Renal pelvis (tissue), 12 donors: ENCODE measurements around the gene KATNAL1. TPM values are rescaled to one million over a fixed set of nuclear protein-coding genes. Genes with fewer than 3 reads are reported as not detected.

ENCODE experiments used
- DNase-seq: peaks from one replicate; pipeline ENCODE4 v3.0.0-alpha.2; 2013
- long read RNA-seq, 16 experiments: transcript quantifications; one replicate each; lab custom pipeline, GENCODE V29; 2026
- polyA plus RNA-seq, 3 donors: library from polyadenylated mRNA; unstranded; fragments of 120-200 nt; gene quantifications; one replicate each; pipeline ENCODE4 v1.2.1, GENCODE V29; 2013; ENCODE audit not compliant: insufficient read length in 3 of 3

The KATNAL1 gene
- 10 to 100 TPM; 10.4 to 15.5 (median 13.9) TPM for polyA plus RNA-seq
- long read RNA-seq, donor 1, full-length matches to known transcripts, result 2 of 2 reads
- long read RNA-seq, donor 1, partial matches to known transcripts, result 0 of 2 reads
- long read RNA-seq, donor 1, other reads (novel, unspliced or antisense), result 0 of 2 reads
- long read RNA-seq, donor 2, partial matches to known transcripts, result 0 of 1 reads
- long read RNA-seq, donor 2, other reads (novel, unspliced or antisense), result 0 of 1 reads
- long read RNA-seq, donor 3, full-length matches to known transcripts, result 3 of 3 reads
- long read RNA-seq, donor 3, partial matches to known transcripts, result 0 of 3 reads
- long read RNA-seq, donor 3, other reads (novel, unspliced or antisense), result 0 of 3 reads
- long read RNA-seq, donor 4, full-length matches to known transcripts, result 2 of 2 reads
- long read RNA-seq, donor 4, partial matches to known transcripts, result 0 of 2 reads
- long read RNA-seq, donor 4, other reads (novel, unspliced or antisense), result 0 of 2 reads
- long read RNA-seq, donor 5, result 0 reads
- long read RNA-seq, donor 6, full-length matches to known transcripts, result 4 of 9 reads
- long read RNA-seq, donor 6, partial matches to known transcripts, result 5 of 9 reads
- long read RNA-seq, donor 6, other reads (novel, unspliced or antisense), result 0 of 9 reads
- long read RNA-seq, donor 7, full-length matches to known transcripts, result 1 of 1 reads
- long read RNA-seq, donor 7, partial matches to known transcripts, result 0 of 1 reads
- long read RNA-seq, donor 7, other reads (novel, unspliced or antisense), result 0 of 1 reads
- long read RNA-seq, donor 8, full-length matches to known transcripts, result 5 of 5 reads
- long read RNA-seq, donor 8, partial matches to known transcripts, result 0 of 5 reads
- long read RNA-seq, donor 8, other reads (novel, unspliced or antisense), result 0 of 5 reads
- long read RNA-seq, donor 9, full-length matches to known transcripts, result 5 of 5 reads
- long read RNA-seq, donor 9, partial matches to known transcripts, result 0 of 5 reads
- long read RNA-seq, donor 9, other reads (novel, unspliced or antisense), result 0 of 5 reads
- long read RNA-seq, donor 10, partial matches to known transcripts, result 0 of 2 reads
- long read RNA-seq, donor 10, other reads (novel, unspliced or antisense), result 0 of 2 reads
- long read RNA-seq, donor 11, full-length matches to known transcripts, result 2 of 2 reads
- long read RNA-seq, donor 11, partial matches to known transcripts, result 0 of 2 reads
- long read RNA-seq, donor 11, other reads (novel, unspliced or antisense), result 0 of 2 reads
- long read RNA-seq, donor 12, transcript KATNAL1-205 (2 exons, 363 nt), result major isoform, 5 of 6 reads
- long read RNA-seq, donor 12, partial matches to known transcripts, result 0 of 6 reads
- long read RNA-seq, donor 12, other reads (novel, unspliced or antisense), result 0 of 6 reads
- long read RNA-seq, donor 13, partial matches to known transcripts, result 0 of 1 reads
- long read RNA-seq, donor 13, other reads (novel, unspliced or antisense), result 0 of 1 reads
- long read RNA-seq, donor 14, result 0 reads
- long read RNA-seq, donor 15, result 0 reads
- long read RNA-seq, donor 16, partial matches to known transcripts, result 0 of 1 reads
- long read RNA-seq, donor 16, other reads (novel, unspliced or antisense), result 0 of 1 reads

DNA sequence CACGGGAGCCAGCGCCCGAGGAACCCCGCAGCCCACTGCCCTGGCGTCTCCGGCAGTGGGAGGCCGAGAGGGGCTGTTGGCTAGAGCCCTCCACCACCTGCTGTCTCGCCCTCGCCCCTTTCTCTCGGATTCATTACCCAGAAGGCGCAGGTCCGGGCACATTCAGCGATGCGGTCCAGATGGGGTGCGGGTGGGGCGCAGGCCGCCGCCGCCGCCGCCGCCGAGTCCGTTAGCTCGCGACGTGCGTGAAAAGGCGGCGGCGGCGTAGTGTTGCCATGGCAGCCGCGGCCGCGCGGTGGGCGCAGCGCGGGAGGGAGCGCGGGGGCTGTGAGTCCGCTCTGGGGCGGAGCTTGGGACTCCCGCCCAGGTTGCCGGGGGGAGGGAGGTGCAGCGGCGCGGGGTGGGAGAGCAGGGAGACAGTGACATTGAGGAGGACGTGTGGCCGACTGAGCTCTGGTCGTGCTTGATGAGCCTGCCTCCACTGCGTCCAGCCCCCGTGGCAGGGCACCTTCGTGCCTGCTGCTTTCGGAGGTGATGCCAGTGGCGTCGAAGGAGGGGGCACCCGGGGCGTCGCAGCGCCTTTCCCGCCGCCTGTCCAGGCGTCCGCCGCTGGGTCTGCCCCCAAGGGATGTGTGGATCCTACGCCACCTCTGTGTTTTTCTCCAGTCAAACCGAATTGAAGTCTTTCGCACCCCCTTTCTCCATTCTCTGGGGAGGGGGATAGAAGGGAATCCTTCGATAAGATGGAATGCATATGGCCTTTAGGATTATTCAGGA is at the start of gene KATNAL1:
Gene KATNAL1, minus strand, starts transcription at position 358 of the 777 bp plus-strand sequence. CDS start 23,774 bp downstream, outside the sequence.
- DNase-seq, result peak; percentile 77

DNA sequence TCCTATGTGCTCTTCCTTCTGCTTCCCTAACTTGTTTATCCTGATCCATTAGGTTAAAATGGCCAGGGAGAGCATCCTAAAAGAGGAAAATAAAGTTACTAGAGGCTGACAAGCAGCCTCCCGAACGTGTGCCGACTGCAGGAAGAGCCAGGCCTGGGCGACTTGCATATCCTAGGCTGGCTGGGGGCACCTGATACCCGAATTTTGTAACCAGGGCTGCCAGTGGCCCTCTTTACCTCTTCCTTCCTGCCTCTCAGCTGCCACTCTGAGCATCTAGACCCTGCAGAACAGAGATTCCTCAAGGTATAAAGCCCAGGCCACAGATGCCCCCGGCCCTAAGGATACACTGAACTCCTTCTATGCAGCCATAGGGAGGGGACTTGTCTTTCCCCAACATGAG is 48.5 kb upstream of the KATNAL1 start:
- DNase-seq, result no peak

DNA sequence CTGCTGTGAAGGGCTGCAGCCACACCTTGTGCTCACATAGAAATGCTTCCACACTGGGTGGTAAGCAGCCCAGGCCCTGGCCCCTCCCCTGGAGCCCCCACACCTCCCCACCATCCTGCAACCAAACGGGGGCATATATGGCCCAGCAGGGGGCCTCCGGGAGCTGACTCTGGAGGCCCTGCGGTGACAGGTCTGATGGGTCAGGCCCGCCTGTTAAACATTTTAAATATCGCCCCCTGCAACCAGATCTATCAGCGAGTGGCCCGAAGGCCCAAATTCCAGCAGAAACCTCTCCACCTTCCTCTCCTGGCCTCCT is 48.0 kb upstream of the KATNAL1 start:
- no peak for DNase-seq

DNA sequence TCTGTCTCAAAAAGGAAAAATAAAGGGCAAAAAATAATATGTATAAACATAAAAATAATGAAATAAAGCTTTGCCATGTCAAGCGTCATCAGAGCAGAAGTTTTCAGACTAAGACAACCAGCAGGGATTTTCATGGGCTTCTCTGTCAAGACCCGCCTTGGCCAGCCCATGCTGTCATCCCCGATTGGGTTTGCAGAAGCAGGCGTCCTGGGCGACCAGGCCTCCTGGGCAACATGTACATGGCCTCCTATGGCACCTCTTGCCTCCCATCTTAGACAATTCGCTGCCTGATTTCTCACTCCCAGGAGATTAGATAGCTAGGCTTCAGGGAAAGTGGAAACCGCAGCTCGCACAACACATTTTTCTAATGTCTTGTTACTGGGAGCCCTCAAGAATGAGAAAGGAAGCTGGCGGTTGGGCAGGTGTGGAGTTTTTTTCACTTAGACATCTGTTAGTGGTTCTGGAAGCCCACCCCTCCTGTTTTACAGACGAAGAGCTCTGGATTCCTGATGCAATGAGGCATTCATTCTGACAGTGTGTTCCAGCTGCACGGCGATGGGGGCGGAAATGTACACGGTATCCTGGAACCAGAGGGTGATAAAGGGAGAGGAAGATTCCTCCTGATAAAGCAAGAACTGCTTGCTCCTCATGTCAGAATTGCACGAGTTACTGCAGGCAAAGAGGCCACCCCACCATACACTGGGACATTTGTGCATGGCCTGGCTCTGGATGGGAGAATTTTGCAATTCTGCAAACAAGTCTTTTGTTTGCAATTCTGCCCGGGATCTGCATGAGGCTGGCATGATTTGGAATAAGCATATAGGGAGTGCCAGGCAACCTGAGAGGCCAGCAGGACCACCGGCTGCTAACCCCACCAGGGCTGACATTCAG is 47.4 kb upstream of the KATNAL1 start:
- DNase-seq, result peak; percentile 44

DNA sequence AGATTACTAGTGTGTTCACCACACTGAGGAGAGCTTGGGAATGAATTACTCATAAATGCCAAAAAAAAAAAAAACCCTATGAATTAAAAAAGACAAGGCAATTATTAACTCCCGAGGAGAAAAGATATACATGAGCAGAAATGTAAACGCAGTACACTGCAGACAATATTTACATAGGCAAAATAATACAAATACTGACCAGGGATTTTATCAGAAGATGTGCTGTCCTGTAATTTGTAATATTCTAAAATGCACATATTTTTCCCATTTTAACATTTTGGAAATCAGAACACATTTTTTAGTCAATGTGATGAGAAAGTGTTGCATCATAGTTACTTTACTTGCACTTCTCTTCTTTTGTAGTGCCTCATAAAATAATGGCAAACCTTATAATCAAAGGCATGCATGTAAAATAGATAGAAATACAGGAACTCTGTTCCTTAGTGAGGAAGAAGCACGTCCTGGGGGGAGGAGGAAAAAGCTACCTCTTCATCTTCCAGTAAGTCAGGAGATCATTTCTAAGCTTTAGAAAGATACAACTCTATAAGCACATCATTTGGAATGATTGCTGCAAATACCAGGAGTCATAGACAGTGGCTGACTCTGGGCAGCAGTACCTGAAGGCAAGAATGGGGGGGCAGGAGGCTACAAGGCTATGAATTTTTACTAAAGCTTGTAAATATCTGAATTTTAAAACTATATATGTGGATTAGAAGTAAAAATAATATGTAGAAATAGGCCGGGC is 46.3 kb upstream of the KATNAL1 start:
- no peak for DNase-seq

DNA sequence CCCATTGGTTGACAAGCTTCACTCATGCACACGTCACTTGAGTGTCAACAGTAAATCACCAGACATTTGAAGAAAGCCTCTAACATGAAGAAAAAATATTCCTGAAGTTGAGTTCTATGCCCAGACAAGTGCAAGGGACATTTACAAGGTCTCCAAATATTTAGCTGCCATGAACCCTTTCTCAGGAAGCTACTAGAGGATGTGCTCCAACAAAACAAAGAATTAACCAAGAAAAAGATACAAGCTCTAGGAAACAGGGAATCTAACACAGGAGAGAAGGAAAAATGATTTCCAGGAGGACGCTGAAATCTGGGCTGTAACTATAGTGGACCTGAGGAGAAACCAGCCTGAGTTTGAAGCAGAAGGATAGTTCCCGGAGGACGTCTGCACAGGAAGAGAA is 45.7 kb upstream of the KATNAL1 start:
- DNase-seq, result no peak

DNA sequence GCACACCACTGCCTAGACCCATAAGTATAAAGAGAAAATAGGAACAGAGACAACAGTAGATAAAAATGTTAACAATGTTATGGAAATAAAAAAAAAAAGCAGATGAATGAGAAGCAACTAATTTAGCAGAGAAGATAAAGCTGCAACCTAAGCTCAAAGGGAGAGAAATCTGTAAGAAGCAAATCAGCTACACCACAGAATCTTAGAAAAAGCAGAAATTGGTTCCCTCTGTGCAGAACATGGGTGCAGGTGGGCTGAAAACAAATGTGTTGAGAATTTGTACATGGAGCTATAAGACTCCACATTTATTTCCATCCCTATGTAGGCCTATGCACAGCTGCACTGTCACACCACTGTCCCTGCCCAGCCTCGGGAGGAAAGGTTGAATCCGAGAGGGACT is 44.8 kb upstream of the KATNAL1 start:
- DNase-seq, result no peak

DNA sequence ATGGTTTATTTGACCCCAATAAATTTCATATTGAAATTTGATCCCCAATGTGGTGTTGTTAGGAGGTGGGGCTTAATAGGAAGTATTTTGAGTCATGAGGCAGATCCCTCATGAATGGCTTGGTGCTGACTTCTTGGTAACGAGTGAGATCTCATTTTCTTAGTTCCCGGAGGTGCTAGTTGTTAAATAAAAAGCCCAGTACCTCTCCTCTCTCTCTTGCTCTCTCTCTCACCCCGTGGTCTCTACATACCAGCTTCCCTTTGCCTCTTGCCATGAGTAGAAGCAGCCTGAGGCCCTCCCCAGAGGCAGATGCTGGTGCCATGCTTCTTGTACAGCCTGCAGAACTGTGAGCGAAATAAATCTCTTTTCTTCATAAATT is 39.4 kb upstream of the KATNAL1 start:
- DNase-seq, result no peak

DNA sequence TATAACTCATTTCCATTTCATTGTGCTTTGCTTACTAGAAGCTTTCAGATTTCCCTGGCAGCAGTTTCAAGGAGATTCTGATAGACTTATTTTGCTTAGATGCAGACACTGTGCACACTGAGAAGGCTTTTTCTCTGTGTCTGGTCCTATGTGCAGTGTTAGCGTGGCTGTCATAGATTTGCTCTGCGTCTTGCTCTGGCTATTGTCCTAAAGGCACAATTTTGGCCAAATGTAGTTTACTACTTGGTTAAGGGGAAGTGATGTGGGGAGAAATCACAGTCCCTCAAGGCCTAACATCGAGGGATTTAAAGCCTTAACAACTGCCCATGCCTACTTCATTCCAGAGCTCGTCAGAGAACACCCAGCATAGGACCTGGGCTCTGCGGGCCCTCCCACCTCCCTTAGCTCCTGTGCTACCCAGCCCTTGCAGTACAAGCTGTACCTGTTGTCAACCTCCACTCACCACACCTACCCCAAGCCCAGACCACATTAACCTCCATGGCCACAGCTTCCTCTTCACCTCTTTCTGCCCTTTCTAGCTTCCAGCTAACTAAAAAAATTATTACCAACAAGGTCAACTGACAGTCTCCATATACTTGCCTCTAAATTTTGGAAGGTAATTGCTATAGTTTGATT is 38.9 kb upstream of the KATNAL1 start:
- no peak for DNase-seq

DNA sequence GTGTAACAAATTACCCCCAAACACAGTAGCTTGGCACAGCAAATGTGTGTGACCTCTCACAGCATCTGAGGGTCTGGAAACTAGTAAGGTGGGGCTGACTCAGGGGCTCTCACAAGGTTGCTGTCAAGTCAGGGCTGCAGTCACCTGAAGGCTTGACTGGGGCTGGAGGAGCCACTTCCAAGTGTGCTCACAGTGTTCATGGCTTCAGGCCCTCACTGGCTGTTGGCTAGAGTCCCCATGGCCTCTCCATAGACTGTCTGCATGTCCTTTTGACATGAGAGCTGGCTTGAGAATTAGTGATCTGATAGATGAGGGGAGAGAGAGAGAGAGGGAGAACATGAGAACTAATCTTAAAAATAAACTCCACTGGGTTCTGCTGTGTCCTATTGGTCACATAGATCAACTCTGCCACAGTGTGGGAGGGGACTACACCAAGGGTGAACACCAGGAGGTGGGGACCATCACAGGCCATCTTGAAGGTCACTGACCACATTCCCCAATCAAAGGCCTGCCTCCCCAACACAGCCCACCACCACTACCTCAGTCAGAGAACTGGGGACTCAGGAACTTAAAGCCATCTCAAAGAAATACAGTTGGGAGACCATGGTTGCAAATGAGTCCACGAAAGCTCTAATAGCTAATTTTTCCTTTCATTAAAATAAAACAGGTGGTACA is 38.2 kb upstream of the KATNAL1 start:
- no peak for DNase-seq

DNA sequence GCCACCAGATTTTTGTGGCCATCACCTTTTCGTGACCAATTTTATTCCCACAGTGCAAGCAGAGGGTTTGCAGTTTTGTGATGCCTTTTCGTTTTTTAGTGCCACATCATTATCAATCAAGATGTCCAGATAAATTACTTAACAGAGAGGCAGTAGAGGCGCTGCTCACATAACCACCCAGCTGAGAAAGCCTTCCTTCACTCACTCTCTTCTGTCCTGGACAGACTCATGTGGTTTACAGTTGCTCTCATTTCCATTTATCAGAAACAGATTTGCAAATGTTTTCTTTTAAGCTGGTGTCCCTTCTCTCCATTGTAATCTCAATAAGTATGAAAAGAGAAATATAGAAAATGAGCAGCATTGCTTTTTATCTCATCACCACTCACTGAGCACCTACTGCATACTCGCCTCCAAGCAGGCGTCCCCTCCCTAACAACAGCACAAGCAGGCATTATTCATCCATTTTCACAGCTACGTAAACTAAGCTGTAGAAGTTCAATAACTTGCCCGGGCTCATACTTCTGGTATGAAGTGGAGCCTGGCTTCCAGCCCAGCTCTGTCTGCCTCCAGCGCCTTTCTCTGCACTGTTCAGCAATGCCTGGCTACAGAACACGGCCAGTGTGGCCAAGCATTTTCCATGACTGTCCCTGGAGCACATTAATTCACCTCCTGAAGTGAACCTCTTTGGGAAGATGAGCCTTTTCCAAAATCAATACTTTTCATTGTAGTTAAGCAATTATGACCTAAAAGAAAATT is 34.6 kb upstream of the KATNAL1 start:
- peak; percentile 16 for DNase-seq

DNA sequence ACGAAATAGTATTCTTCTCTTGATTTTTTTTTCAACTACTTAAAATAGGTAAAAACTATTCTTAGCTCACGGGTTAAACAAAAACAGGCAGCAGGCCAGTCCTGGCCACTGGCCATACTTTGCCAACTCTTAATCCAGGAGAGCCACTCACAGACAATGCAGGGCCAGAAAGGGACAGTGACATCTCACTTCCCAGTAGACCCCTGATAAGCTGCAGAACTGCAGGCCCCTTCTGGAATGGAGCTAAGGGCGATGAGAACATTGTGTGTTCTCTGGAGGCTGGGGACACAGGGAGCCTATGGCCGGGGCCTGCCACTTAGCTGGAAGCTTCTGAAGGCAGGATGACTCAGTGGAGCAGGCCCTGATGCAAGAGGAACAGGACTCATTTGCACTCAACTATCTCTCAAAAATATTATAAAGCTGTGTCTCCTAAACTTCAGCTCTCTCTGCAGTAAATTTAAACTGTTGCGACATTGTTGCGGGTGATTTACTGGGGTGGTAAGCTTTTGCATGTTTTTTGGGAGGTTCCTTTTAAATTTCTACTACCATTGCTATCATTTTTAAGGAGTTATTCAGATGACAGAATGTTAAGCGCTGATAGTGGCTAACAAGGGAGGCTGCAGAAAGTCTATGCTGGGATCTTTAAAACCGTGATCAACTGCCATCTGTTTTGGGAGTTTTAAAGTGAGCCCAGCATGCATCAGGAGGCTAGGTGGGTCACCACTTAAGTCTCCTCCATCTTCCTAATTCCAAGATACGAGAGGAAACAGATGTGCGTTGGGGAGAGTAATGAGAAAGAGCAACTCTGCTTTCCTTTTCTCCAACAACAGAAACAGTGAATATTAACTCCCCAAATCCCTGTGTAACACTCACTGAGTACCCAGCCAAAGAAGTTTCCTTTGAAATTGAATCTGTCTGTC is 33.2 kb upstream of the KATNAL1 start:
- peak; percentile 12 for DNase-seq

DNA sequence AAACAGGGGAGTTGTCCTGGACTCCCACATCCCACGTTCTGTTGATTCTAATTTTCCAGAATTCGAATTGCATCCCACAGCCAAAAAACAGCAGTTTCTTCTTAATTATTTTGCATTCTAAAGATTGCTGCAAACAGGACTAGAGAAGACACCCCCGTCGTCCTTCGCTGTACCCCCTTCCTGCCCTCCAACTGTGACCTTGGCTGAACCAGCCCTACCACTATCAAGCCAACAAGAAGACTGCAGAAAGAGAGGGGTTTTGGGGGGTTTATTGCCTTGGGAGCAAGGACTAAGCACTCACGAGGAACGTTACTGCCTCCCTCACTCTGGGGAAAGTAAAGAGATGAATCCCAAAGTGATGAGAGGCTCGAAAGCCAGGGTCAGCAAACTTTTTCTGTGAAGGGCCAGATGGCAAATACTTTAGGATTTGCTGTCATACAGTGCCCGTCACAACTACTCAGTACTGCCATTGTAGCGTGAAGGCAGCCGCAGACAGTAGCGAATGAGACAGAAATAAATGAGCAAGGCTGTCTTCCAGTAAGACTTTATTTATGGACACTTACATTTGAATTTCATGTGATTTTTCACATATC is 32.5 kb upstream of the KATNAL1 start:
- no peak for DNase-seq

DNA sequence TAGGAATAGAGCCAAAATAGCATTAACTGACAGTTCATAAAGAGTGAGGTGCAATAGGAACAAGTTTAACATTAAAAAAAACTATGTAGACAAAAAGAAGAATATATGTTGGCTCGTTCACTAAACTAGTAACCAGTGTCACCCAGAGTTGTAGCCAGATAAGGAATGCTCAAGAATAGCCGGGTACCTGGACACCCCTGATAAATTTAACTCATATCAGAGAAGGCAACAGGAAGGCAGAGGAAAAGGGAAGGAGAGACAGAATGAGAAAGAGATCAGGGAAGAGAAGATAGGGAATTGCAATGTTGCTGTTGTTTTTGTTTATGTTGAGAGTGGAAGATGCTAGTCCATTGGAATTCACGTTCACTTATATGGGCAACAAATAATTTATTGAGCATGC is 31.6 kb upstream of the KATNAL1 start:
- DNase-seq, result no peak

DNA sequence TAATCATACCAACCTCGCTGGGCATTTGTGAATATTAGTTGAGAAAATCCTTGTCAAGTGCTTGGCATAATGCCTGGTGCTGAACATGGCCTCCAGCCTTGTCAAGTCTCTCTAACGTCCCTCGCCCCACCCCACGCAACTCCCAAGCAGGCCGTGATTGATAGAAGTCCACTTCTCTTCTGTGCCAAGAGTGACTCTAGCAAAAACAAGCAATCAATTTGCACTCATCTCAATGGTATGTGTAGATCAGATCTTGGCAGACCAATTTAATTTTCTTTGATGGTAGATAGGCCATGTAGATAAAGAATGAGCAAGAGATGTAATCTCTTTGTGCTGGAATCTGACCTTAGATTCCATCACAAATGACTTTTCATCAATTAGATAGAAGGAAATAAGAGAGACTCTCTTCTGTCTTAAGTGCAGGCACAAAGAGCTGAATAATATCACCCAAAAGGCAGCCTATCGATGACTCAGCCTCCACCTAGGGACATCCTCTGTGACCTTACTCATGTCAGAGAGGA is 31.0 kb upstream of the KATNAL1 start:
- no peak for DNase-seq
